Activated CD4-positive, alpha-beta T cell treated with anti-CD3 and anti-CD28 coated beads for 36 hours (primary cell): ENCODE results near the gene FAM181B. TPM values are rescaled to one million over a fixed set of nuclear protein-coding genes. Genes with fewer than 3 reads are reported as not detected.

Source experiments
- ATAC-seq: fragments of 200-7000 bp; cut with Tn5 transposase; one replicate; pipeline ENCODE4 v1.10.0; 2021; ENCODE audit warnings: mild to moderate bottlenecking, moderate library complexity
- CTCF ChIA-PET: fragments of 350-600 bp; sonication (Branson Sonifier 250); formaldehyde crosslinking; loops from one replicate; lab custom pipeline; 2021; ENCODE audit warnings: antibody characterized with exemption; lab: Charles Lee
- POLR2A ChIA-PET: fragments of 350-600 bp; sonication (Branson Sonifier 250); formaldehyde crosslinking; loops from one replicate; lab custom pipeline; 2021; ENCODE audit warnings: antibody characterized with exemption, inconsistent platforms; lab: Charles Lee
- DNase-seq: peaks from one replicate; pipeline ENCODE4 v3.0.0-alpha.2; 2020
- H3K27ac Mint-ChIP-seq: one replicate; pipeline ENCODE4 v1.8.0; 2021; ENCODE audit warnings: mixed read lengths
- H3K27me3 Mint-ChIP-seq: one replicate; pipeline ENCODE4 v1.8.0; 2021; ENCODE audit warnings: mixed read lengths
- H3K36me3 Mint-ChIP-seq: one replicate; pipeline ENCODE4 v1.8.0; 2021; ENCODE audit warnings: low read depth, mixed read lengths
- H3K4me1 Mint-ChIP-seq: one replicate; pipeline ENCODE4 v1.8.0; 2021; ENCODE audit warnings: mixed read lengths
- H3K4me3 Mint-ChIP-seq: one replicate; pipeline ENCODE4 v1.8.0; 2021; ENCODE audit warnings: mild to moderate bottlenecking, moderate library complexity, mixed read lengths
- H3K9me3 Mint-ChIP-seq: one replicate; pipeline ENCODE4 v1.8.0; 2021; ENCODE audit warnings: low read depth, mixed read lengths
- intact Hi-C, 2 experiments: fragments of 100-400 bp; cut with DNase I in 1 of 2; cut with micrococcal nuclease in 1 of 2; formaldehyde crosslinking; loops; one replicate each; pipeline versions ENCODE4 v1.14.2 to v1.15.1; 2022 to 2024; cut with DNase I, micrococcal nuclease
- total RNA-seq, 2 experiments: library from RNA; stranded (reverse); gene quantifications; one replicate each; pipeline ENCODE4 v1.2.3, GENCODE V29; 2021

FAM181B gene, protein sequence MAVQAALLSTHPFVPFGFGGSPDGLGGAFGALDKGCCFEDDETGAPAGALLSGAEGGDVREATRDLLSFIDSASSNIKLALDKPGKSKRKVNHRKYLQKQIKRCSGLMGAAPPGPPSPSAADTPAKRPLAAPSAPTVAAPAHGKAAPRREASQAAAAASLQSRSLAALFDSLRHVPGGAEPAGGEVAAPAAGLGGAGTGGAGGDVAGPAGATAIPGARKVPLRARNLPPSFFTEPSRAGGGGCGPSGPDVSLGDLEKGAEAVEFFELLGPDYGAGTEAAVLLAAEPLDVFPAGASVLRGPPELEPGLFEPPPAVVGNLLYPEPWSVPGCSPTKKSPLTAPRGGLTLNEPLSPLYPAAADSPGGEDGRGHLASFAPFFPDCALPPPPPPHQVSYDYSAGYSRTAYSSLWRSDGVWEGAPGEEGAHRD
- not detected for total RNA-seq

- peaks cover 44% of the 10 kb centered on the region for H3K27me3 Mint-ChIP-seq
These were observed at the start of gene FAM181B for GRCh38 chr11:82733444-82734119. Gene FAM181B, minus strand, starts transcription at chr11:82733864. Its CDS starts 135 bp downstream, at chr11:82733729.

DNA sequence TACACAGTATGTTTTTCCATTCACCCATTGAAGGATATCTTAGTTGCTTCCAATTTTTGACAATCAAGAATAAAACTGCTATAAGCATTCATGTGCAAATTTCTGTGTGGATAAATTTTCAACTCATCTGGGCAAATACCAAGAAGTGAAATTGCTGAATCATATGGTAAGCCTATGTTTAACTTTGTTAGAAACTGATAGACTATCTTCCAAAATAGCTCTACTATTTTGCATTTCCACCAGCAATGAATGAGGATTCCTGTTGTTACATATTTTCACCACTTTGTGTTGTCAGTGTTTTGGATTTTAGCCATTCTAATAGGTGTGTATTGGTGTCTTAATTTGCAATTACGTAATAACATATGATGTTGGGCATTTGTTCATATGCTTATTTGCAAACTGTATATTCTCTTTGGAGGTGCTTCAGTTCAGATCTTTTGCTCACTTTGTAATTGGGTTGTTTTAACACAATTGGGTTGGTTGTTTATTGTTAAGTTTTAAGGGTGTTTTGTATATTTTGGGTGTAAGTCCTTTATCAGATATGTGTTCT lies 49.2 kb upstream of the FAM181B start:
- H3K27me3 Mint-ChIP-seq = peaks cover 2% of the 10 kb centered on the region
- no peak overlapping the region for H3K27ac Mint-ChIP-seq
- no peaks in the 10 kb centered on the region for H3K4me1 Mint-ChIP-seq
- ATAC-seq (no peak), DNase-seq (no peak)
- no peaks in the 10 kb centered on the region for H3K9me3 Mint-ChIP-seq
- intact Hi-C loops = no loop called here
- ChIA-PET CTCF (no interaction called here), POLR2A (no interaction called here)
- H3K4me3 Mint-ChIP-seq = no peak overlapping the region
- peaks cover 2% of the 10 kb centered on the region for H3K36me3 Mint-ChIP-seq

More at GRCh38 chr11:82733444-82734119, at the start of gene FAM181B:
- intact Hi-C loops = loop anchor here in 1 of 2 experiments (5.0 kb wide), 1 partner anchor 554 kb away; the partner anchor contains the start of gene CCDC90B
- peak within 1 kb of the TSS; percentile 45 for H3K4me3 Mint-ChIP-seq
- CTCF ChIA-PET = interaction anchor here (1.1 to 1.8 kb wide), 4 partner anchors 13 to 516 kb away, joined by 3 to 6 read pairs (median 5); no protein-coding TSS in a partner anchor
- H3K9me3 Mint-ChIP-seq = no peaks in the 10 kb centered on the region
- H3K4me1 Mint-ChIP-seq = peaks cover 10% of the 10 kb centered on the region
- POLR2A ChIA-PET = no interaction called here
- peak; percentile 82 for ATAC-seq
- H3K36me3 Mint-ChIP-seq = no peaks in the 10 kb centered on the region
- peak; percentile 61 for DNase-seq
- H3K27ac Mint-ChIP-seq = no peak within 1 kb of the TSS

DNA sequence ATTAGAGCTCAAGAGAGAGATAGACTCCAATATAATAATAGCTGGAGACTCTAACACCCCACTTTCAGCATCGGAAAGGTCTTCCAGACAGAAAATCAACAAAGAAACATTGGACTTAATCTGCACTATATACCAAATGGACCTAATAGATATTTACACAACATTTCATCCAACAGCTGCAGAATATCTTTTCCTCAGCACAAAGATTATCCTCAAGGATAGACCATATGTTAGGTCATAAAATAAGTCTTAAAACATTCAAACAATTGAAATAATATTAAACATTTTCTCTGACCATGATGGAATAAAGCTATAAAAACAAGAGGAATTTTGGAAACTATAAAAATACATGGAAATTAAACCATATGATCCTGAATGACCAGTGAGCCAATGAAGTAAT lies 45.1 kb upstream of the FAM181B start:
- no peaks in the 10 kb centered on the region for H3K4me1 Mint-ChIP-seq
- H3K9me3 Mint-ChIP-seq = peaks cover 16% of the 10 kb centered on the region
- CTCF ChIA-PET = interaction anchor here (1.3 kb wide), 1 partner anchor 78 kb away, joined by 3 read pairs; no protein-coding TSS in a partner anchor
- POLR2A ChIA-PET = no interaction called here
- no peak overlapping the region for H3K27ac Mint-ChIP-seq
- intact Hi-C loops = no loop called here
- DNase-seq = no peak
- no peak for ATAC-seq
- H3K27me3 Mint-ChIP-seq = peaks cover 5% of the 10 kb centered on the region
- H3K36me3 Mint-ChIP-seq = peaks cover 2% of the 10 kb centered on the region
- no peak overlapping the region for H3K4me3 Mint-ChIP-seq

DNA sequence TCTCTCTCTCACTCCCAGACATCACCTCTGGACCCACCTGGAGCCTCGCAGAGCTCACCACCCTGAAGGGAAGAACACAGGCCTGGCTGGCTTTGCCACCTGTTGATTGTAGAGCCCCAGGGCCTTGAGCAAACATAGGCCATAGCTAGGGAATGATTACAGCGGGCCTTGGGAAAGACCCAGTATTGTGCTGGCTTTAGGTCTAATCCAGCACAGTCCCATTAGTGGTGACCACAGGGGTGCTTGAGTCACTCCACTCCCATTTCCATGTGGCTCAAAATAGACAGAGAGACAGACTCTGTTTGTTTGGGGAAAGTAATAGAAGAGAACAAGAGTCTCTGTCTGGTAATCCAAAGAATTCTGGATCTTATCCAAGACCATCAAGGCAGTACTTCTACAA lies 42.7 kb upstream of the FAM181B start:
- ChIA-PET POLR2A (no interaction called here), CTCF (interaction anchor here (0.6 to 2.0 kb wide), 9 partner anchors 8 to 849 kb away, joined by 3 to 7 read pairs (median 4); partner anchors contain the start of gene FAM181B)
- Mint-ChIP-seq H3K27ac (no peak overlapping the region), H3K4me1 (no peaks in the 10 kb centered on the region), H3K27me3 (peaks cover 7% of the 10 kb centered on the region), H3K9me3 (peaks cover 16% of the 10 kb centered on the region), H3K36me3 (peaks cover 2% of the 10 kb centered on the region), H3K4me3 (no peak overlapping the region)
- ATAC-seq (no peak), DNase-seq (no peak)
- intact Hi-C loops = no loop called here

GRCh38 chr11:82775736-82776346 lies 42.2 kb upstream of the FAM181B start:
- DNase-seq (peak; percentile 56), ATAC-seq (peak; percentile 79)
- POLR2A ChIA-PET = interaction anchor here (0.6 kb wide), 1 partner anchor 51 kb away, joined by 3 read pairs; no protein-coding TSS in a partner anchor
- Mint-ChIP-seq H3K27me3 (peaks cover 7% of the 10 kb centered on the region), H3K27ac (no peak overlapping the region), H3K4me1 (no peaks in the 10 kb centered on the region), H3K4me3 (no peak overlapping the region), H3K36me3 (peaks cover 2% of the 10 kb centered on the region), H3K9me3 (peaks cover 16% of the 10 kb centered on the region)
- CTCF ChIA-PET = interaction anchor here (0.6 to 2.0 kb wide), 11 partner anchors 13 to 849 kb away, joined by 3 to 7 read pairs (median 4); partner anchors contain the start of gene FAM181B
- intact Hi-C loops = no loop called here

DNA sequence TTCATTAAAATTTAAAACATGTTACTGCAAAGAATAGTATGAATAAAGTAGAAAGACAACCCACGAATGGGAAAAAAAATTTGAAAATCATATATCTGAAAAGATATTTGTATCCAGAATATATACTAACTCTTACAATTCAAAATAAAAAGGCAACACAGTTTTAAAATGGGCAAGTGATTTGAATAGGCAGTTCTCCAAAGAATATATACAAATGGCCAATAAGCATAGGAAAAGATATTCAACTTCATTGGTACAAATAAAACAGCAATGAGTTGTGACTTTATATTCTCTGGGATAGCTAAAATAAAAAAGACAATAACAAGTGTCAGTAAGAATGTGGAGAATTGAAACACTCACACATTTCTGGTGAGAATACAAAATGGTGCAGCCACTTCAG lies 41.6 kb upstream of the FAM181B start:
- ChIA-PET CTCF (interaction anchor here (0.5 to 2.0 kb wide), 7 partner anchors 12 to 1719 kb away, joined by 3 to 7 read pairs (median 3); partner anchors contain the start of gene FAM181B), POLR2A (interaction anchor here (0.6 kb wide), 1 partner anchor 50 kb away, joined by 3 read pairs; no protein-coding TSS in a partner anchor)
- no peak overlapping the region for H3K4me3 Mint-ChIP-seq
- peaks cover 6% of the 10 kb centered on the region for H3K27me3 Mint-ChIP-seq
- H3K36me3 Mint-ChIP-seq = peaks cover 2% of the 10 kb centered on the region
- ATAC-seq = no peak
- DNase-seq = no peak
- intact Hi-C loops = no loop called here
- H3K27ac Mint-ChIP-seq = no peak overlapping the region
- H3K9me3 Mint-ChIP-seq = peaks cover 16% of the 10 kb centered on the region
- no peaks in the 10 kb centered on the region for H3K4me1 Mint-ChIP-seq

DNA sequence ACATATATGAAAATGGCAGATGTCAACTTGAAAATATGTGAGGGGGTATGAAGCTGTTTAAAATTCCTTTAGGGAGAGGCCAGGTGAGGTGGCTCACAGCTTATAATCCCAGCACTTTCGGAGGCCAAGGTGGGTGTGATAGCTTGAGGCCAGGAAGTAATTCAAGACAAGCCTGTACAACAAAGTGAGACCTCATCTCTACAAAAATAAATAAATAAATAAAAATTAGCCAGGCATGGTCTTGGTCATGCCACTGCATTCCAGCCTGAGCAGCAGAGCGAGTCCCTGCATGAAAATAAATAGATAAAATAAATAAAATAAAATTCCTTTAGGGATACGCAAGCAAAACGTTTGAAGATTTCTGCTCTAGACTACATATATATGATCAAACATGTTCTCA lies 38.1 kb upstream of the FAM181B start:
- ChIA-PET POLR2A (no interaction called here), CTCF (interaction anchor here (1.3 kb wide), 1 partner anchor 9 kb away, joined by 3 read pairs; no protein-coding TSS in a partner anchor)
- H3K9me3 Mint-ChIP-seq = peaks cover 6% of the 10 kb centered on the region
- no peak for DNase-seq
- no peaks in the 10 kb centered on the region for H3K36me3 Mint-ChIP-seq
- ATAC-seq = no peak
- no peaks in the 10 kb centered on the region for H3K4me1 Mint-ChIP-seq
- intact Hi-C loops = no loop called here
- peaks cover 6% of the 10 kb centered on the region for H3K27me3 Mint-ChIP-seq
- H3K27ac Mint-ChIP-seq = no peak overlapping the region
- no peak overlapping the region for H3K4me3 Mint-ChIP-seq

DNA sequence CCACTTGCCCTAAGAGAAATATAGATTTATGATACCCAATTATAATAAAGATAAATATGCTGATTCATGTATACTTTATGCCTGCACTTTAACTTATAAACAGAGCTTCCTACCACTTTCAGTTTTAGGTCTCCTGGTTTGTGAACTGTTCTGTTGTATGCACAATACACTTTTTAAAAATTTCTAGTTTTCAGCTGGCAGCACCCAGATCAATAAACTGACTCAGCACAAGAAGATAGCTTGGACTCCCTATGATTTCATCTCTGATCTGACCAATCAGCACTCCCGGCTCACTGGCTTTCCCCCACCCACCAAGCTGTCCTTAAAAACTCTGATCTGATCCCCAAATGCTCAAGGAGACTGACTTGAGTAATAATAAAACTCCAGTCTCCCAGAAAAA lies 33.5 kb upstream of the FAM181B start:
- Mint-ChIP-seq H3K36me3 (no peaks in the 10 kb centered on the region), H3K27me3 (no peaks in the 10 kb centered on the region), H3K9me3 (no peaks in the 10 kb centered on the region), H3K4me1 (peaks cover 5% of the 10 kb centered on the region), H3K4me3 (no peak overlapping the region), H3K27ac (no peak overlapping the region)
- ChIA-PET CTCF (interaction anchor here (0.7 to 1.1 kb wide), 2 partner anchors 437 to 521 kb away, joined by 3 read pairs; no protein-coding TSS in a partner anchor), POLR2A (no interaction called here)
- peak; percentile 12 for DNase-seq
- intact Hi-C loops = no loop called here
- no peak for ATAC-seq

DNA sequence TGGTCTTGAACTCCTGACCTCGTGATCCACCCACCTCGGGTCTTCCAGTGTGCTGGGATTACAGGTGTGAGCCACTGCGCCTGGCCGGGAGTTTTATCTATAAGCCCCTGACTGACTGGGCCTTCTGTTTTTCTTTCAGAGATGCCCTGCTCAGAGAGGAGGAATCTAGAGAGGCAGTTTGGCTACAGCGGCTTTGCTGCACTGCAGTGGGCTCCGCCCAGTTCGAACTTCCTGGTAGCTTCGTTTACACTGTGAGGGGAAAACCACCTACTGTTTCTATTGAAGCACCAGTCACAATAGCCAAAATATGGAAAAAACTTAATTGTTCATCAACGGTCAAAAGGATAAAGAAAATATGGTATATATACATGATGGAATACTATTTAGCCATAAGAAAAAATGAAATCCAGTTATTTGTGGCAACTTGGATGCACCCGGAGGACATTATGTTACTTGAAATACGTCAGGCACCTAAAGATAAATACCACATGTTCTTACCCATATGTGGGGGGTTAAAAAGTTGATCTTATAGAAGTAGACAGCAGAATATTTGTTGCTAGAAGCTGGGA lies 31.9 kb upstream of the FAM181B start:
- Mint-ChIP-seq H3K9me3 (no peaks in the 10 kb centered on the region), H3K4me3 (no peak overlapping the region), H3K27me3 (no peaks in the 10 kb centered on the region), H3K4me1 (peaks cover 5% of the 10 kb centered on the region), H3K36me3 (no peaks in the 10 kb centered on the region), H3K27ac (no peak overlapping the region)
- POLR2A ChIA-PET = no interaction called here
- DNase-seq (peak; percentile 16), ATAC-seq (peak; percentile 53)
- intact Hi-C loops = no loop called here
- CTCF ChIA-PET = no interaction called here

- no peaks in the 10 kb centered on the region for H3K36me3 Mint-ChIP-seq
- no peaks in the 10 kb centered on the region for H3K9me3 Mint-ChIP-seq
- H3K4me3 Mint-ChIP-seq = no peak overlapping the region
- CTCF ChIA-PET = interaction anchor here (0.7 to 2.6 kb wide), 4 partner anchors 9 to 45 kb away, joined by 3 to 5 read pairs (median 4); no protein-coding TSS in a partner anchor
- H3K27me3 Mint-ChIP-seq = no peaks in the 10 kb centered on the region
- intact Hi-C loops = no loop called here
- H3K27ac Mint-ChIP-seq = no peak overlapping the region
- ATAC-seq (no peak), DNase-seq (no peak)
- POLR2A ChIA-PET = no interaction called here
- peaks cover 8% of the 10 kb centered on the region for H3K4me1 Mint-ChIP-seq
These were observed 29.5 kb upstream of the FAM181B start for GRCh38 chr11:82763167-82763566.
